ENCODE results near the gene DENND4C. TPM values are rescaled to one million over a fixed set of nuclear protein-coding genes. Genes with fewer than 3 reads are reported as not detected.
"Not testable (repeated sequence)": the region's sequence is repeated elsewhere in the genome, so short reads cannot be mapped to it uniquely, and the experiment has no call there.

Gene DENND4C
- total RNA-seq, 3 donors from 2014 or later (not counting 1 experiment from before 2014, with no cell fraction given): 82.6 to 115 (median 100) TPM

- H3K4me3 Mint-ChIP-seq; H3K9me3 ChIP-seq (ENCODE audit: control insufficient read depth, insufficient read depth, low read length); intact Hi-C loops (cut with micrococcal nuclease); H3K4me3 ChIP-seq (ENCODE audit: low read length); DNase-seq; H3K27me3 Mint-ChIP-seq (ENCODE audit: low read depth in 2 of 2); H3K9me3 Mint-ChIP-seq; H3K27me3 ChIP-seq (ENCODE audit: control insufficient read depth, insufficient read depth, low read length); H3K36me3 ChIP-seq (ENCODE audit: control insufficient read depth, insufficient read depth, low read length); H3K4me1 ChIP-seq (ENCODE audit: control insufficient read depth, insufficient read depth, low read length); H3K36me3 Mint-ChIP-seq; ATAC-seq; H3K27ac Mint-ChIP-seq; H3K27ac ChIP-seq (ENCODE audit: low read length): not testable (repeated sequence)
- 92% methylated on average over 2 of the region's 4 CpGs for WGBS (ENCODE audit: insufficient coverage)
- H3K4me1 Mint-ChIP-seq: peaks cover 80 to 87% of the 10 kb centered on the region in 2 donors
These were observed 35.1 kb downstream of the DENND4C start for GRCh38 chr9:19265602-19266001.

- H3K27ac ChIP-seq (ENCODE audit: low read length); H3K36me3 Mint-ChIP-seq; H3K27me3 ChIP-seq (ENCODE audit: control insufficient read depth, insufficient read depth, low read length); H3K36me3 ChIP-seq (ENCODE audit: control insufficient read depth, insufficient read depth, low read length); H3K4me1 ChIP-seq (ENCODE audit: control insufficient read depth, insufficient read depth, low read length); intact Hi-C loops (cut with micrococcal nuclease); H3K4me3 ChIP-seq (ENCODE audit: low read length); H3K27me3 Mint-ChIP-seq (ENCODE audit: low read depth in 2 of 2); H3K9me3 Mint-ChIP-seq; H3K9me3 ChIP-seq (ENCODE audit: control insufficient read depth, insufficient read depth, low read length); DNase-seq: not testable (repeated sequence)
- ATAC-seq: peak; percentile 44 to 67 (median 57)
- peak overlapping the region; percentile 9 for H3K4me3 Mint-ChIP-seq
- 37% methylated on average over 2 of the region's 3 CpGs for WGBS (ENCODE audit: insufficient coverage)
- peak overlapping the region; percentile 10 to 64 for H3K27ac Mint-ChIP-seq
- H3K4me1 Mint-ChIP-seq: peaks cover 71 to 74% of the 10 kb centered on the region in 2 donors
These were observed 36.4 kb downstream of the DENND4C start for GRCh38 chr9:19266778-19267384.

- DNase-seq (no peak), ATAC-seq (no peak)
- peaks cover 61 to 62% of the 10 kb centered on the region in 2 donors for H3K4me1 Mint-ChIP-seq
- Histone ChIP-seq H3K36me3 (ENCODE audit: control insufficient read depth, insufficient read depth, low read length) (peaks cover 2% of the 10 kb centered on the region), H3K27ac (ENCODE audit: low read length) (no peak overlapping the region), H3K9me3 (ENCODE audit: control insufficient read depth, insufficient read depth, low read length) (peaks cover 4% of the 10 kb centered on the region), H3K4me1 (ENCODE audit: control insufficient read depth, insufficient read depth, low read length) (no peaks in the 10 kb centered on the region), H3K4me3 (ENCODE audit: low read length) (no peak overlapping the region), H3K27me3 (ENCODE audit: control insufficient read depth, insufficient read depth, low read length) (no peaks in the 10 kb centered on the region)
- peaks cover 0 to 3% of the 10 kb centered on the region in 2 donors for H3K9me3 Mint-ChIP-seq
- H3K27ac Mint-ChIP-seq: peak overlapping the region; percentile 25 to 34
- TF ChIP-seq CTCF (IDR thresholded peaks at IDR 0.05): no peak
- intact Hi-C loops (cut with micrococcal nuclease): no loop called here
- 90% methylated on average over 1 of the region's 1 CpG for WGBS (ENCODE audit: insufficient coverage)
- no peak overlapping the region for H3K4me3 Mint-ChIP-seq
- no peaks in the 10 kb centered on the region for H3K27me3 Mint-ChIP-seq (ENCODE audit: low read depth in 2 of 2)
- H3K36me3 Mint-ChIP-seq: no peaks in the 10 kb centered on the region
These were observed 39.1 kb downstream of the DENND4C start for GRCh38 chr9:19269582-19269981.

- H3K36me3 ChIP-seq (ENCODE audit: control insufficient read depth, insufficient read depth, low read length): peaks cover 2% of the 10 kb centered on the region
- WGBS (ENCODE audit: insufficient coverage): 100% methylated on average over 1 of the region's 1 CpG
- DNase-seq (no peak), ATAC-seq (no peak)
- Mint-ChIP-seq H3K27ac (peak overlapping the region in 1 of 2 donors; percentile 25), H3K4me1 (peaks cover 56% of the 10 kb centered on the region in 2 donors), H3K4me3 (no peak overlapping the region), H3K27me3 (ENCODE audit: low read depth in 2 of 2) (no peaks in the 10 kb centered on the region), H3K36me3 (no peaks in the 10 kb centered on the region), H3K9me3 (peaks cover 0 to 3% of the 10 kb centered on the region in 2 donors)
- no peaks in the 10 kb centered on the region for H3K27me3 ChIP-seq (ENCODE audit: control insufficient read depth, insufficient read depth, low read length)
- TF ChIP-seq CTCF (IDR thresholded peaks at IDR 0.05): no peak
- H3K9me3 ChIP-seq (ENCODE audit: control insufficient read depth, insufficient read depth, low read length): peaks cover 4% of the 10 kb centered on the region
- no peaks in the 10 kb centered on the region for H3K4me1 ChIP-seq (ENCODE audit: control insufficient read depth, insufficient read depth, low read length)
- no peak overlapping the region for H3K4me3 ChIP-seq (ENCODE audit: low read length)
- intact Hi-C loops (cut with micrococcal nuclease): no loop called here
- H3K27ac ChIP-seq (ENCODE audit: low read length): no peak overlapping the region
These were observed 40.0 kb downstream of the DENND4C start for GRCh38 chr9:19270421-19270949.
